Panc1 (cell line): Measurements from ENCODE around the gene FKBP5. TPM values are rescaled to one million over a fixed set of nuclear protein-coding genes. Genes with fewer than 3 reads are reported as not detected.

Source experiments
- ATAC-seq: fragments of 200-7000 bp; cut with Tn5 transposase; 2 replicates; pipeline ENCODE4 v1.9.1; 2020; ENCODE audit warnings: mild to moderate bottlenecking, moderate library complexity
- BruUV-seq: library from RNA; stranded (reverse); fragments of 400-500 nt; replicated peaks from 2 replicates; lab custom pipeline; 2021; lab: Mats Ljungman, UMichigan
- CTCF ChIA-PET: fragments of 300-600 bp; sonication (Branson Sonifier 250); formaldehyde crosslinking; loops from one replicate; lab custom pipeline; 2022; ENCODE audit warnings: antibody characterized with exemption; lab: Charles Lee
- POLR2A ChIA-PET: fragments of 300-600 bp; sonication (Branson Sonifier 250); formaldehyde crosslinking; loops from one replicate; lab custom pipeline; 2022; ENCODE audit warnings: antibody characterized with exemption; lab: Charles Lee
- DNase-seq: peaks from one replicate; pipeline ENCODE4 v3.0.0-alpha.2; 2010; ENCODE audit warnings: low read depth, low spot score
- H3K27ac ChIP-seq: 2 replicates; pipeline ENCODE4 v1.5.1; 2011; ENCODE audit warnings: mild to moderate bottlenecking, low read length, inconsistent platforms
- H3K27me3 ChIP-seq: fragments of 200-500 bp; sonication (Bioruptor generic); 2 replicates; pipeline ENCODE4 v1.6.0; 2014; ENCODE audit warnings: low read length, inconsistent platforms; ENCODE audit not compliant: control insufficient read depth, insufficient read depth
- H3K36me3 ChIP-seq: fragments of 200-500 bp; sonication (Bioruptor generic); 2 replicates; pipeline ENCODE4 v1.5.1; 2014; ENCODE audit warnings: inconsistent platforms, mild to moderate bottlenecking, low read length, moderate library complexity; ENCODE audit not compliant: control insufficient read depth, insufficient read depth
- H3K4me1 ChIP-seq: 2 replicates; pipeline ENCODE4 v1.5.1; 2011; ENCODE audit warnings: inconsistent platforms, mild to moderate bottlenecking, low read length, moderate library complexity; ENCODE audit not compliant: control insufficient read depth, insufficient read depth
- H3K4me3 ChIP-seq, 2 experiments: 2 replicates each; pipeline ENCODE4 v1.5.1; 2011 to 2012; ENCODE audit warnings: low read depth in 2 of 2, low read length in 2 of 2, mild to moderate bottlenecking in 2 of 2, inconsistent platforms in 1 of 2, moderate library complexity in 1 of 2
- H3K9me3 ChIP-seq: fragments of 200-500 bp; sonication (Bioruptor generic); 2 replicates; pipeline ENCODE4 v1.5.1; 2014; ENCODE audit warnings: low read depth, mild to moderate bottlenecking, inconsistent platforms, low read length, moderate library complexity; ENCODE audit not compliant: control insufficient read depth, insufficient read depth
- POLR2AphosphoS5 ChIP-seq: IDR thresholded peaks from 2 replicates; pipeline ENCODE4 v1.6.1; 2012; ENCODE audit warnings: mild to moderate bottlenecking, low read depth, low read length, moderate library complexity
- SIN3A ChIP-seq: IDR thresholded peaks from 2 replicates; pipeline ENCODE4 v1.6.1; 2012; ENCODE audit warnings: low read depth, mild to moderate bottlenecking, low read length, moderate library complexity, borderline replicate concordance; ENCODE audit not compliant: insufficient read depth
- TCF7L2 ChIP-seq: IDR thresholded peaks from 2 replicates; pipeline ENCODE4 v1.6.1; 2011; ENCODE audit warnings: mild to moderate bottlenecking, low read depth, low read length, inconsistent platforms
- in situ Hi-C: cut with HindIII; loops from 2 replicates; pipeline ENCODE4 v1.10.0; 2016; ENCODE audit warnings: low sequenced_read_pairs, low pct_unique_long_range_greater_than_20kb
- intact Hi-C: fragments of 100-400 bp; cut with micrococcal nuclease; formaldehyde crosslinking; loops from one replicate; pipeline ENCODE4 v1.10.0; 2022; ENCODE audit not compliant: unreplicated experiment
- total RNA-seq: library from RNA; stranded (reverse); gene quantifications from one replicate; pipeline ENCODE4 v1.2.1, GENCODE V29; 2021; ENCODE audit not compliant: unreplicated experiment
- TF ChIP-seq, protein P1 (sequence below): fragments of 450-650 bp; IDR thresholded peaks from 2 replicates; pipeline ENCODE4 v1.5.1; 2017; ENCODE audit warnings: mild to moderate bottlenecking
- TF ChIP-seq, protein P2 (sequence below), 2 experiments: IDR thresholded peaks; 2 replicates each; pipeline ENCODE4 v1.6.1; 2011 to 2012; ENCODE audit warnings: low read depth in 2 of 2, control low read depth in 1 of 2, low read length in 1 of 2, mild to moderate bottlenecking in 1 of 2, moderate library complexity in 1 of 2; ENCODE audit not compliant: insufficient read depth in 1 of 2

Gene FKBP5
- total RNA-seq, 1 experiment from 2014 or later = 25.2 TPM

DNA sequence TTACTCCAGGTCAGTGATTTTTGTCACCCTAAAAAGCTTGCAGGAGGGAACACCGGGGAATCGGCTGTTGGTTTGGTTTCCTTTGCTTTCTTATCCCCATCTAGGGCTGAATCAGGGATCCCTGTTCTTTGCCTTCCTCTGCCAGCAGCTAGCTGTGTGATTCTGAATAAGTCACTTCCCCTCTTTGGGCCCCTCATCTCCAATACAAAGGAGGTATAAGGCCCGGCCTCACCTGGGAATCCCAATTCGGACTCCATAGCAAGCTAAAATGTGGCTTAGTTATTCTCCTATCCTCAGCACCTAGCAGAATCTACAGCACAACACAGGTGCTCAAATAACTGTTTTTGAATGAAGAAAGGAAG, 29.6 kb upstream of the FKBP5 start:
- DNase-seq (no peak), ATAC-seq (no peak)
- Histone ChIP-seq H3K4me1 (no peaks in the 10 kb centered on the region), H3K36me3 (no peaks in the 10 kb centered on the region), H3K27me3 (no peaks in the 10 kb centered on the region), H3K9me3 (no peaks in the 10 kb centered on the region), H3K27ac (no peak overlapping the region), H3K4me3 (no peak overlapping the region)
- no TSS peak for BruUV-seq
- TF ChIP-seq TCF7L2 = no peak
- TF ChIP-seq, protein P1, sequence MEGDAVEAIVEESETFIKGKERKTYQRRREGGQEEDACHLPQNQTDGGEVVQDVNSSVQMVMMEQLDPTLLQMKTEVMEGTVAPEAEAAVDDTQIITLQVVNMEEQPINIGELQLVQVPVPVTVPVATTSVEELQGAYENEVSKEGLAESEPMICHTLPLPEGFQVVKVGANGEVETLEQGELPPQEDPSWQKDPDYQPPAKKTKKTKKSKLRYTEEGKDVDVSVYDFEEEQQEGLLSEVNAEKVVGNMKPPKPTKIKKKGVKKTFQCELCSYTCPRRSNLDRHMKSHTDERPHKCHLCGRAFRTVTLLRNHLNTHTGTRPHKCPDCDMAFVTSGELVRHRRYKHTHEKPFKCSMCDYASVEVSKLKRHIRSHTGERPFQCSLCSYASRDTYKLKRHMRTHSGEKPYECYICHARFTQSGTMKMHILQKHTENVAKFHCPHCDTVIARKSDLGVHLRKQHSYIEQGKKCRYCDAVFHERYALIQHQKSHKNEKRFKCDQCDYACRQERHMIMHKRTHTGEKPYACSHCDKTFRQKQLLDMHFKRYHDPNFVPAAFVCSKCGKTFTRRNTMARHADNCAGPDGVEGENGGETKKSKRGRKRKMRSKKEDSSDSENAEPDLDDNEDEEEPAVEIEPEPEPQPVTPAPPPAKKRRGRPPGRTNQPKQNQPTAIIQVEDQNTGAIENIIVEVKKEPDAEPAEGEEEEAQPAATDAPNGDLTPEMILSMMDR = no peak
- TF ChIP-seq, protein P2, sequence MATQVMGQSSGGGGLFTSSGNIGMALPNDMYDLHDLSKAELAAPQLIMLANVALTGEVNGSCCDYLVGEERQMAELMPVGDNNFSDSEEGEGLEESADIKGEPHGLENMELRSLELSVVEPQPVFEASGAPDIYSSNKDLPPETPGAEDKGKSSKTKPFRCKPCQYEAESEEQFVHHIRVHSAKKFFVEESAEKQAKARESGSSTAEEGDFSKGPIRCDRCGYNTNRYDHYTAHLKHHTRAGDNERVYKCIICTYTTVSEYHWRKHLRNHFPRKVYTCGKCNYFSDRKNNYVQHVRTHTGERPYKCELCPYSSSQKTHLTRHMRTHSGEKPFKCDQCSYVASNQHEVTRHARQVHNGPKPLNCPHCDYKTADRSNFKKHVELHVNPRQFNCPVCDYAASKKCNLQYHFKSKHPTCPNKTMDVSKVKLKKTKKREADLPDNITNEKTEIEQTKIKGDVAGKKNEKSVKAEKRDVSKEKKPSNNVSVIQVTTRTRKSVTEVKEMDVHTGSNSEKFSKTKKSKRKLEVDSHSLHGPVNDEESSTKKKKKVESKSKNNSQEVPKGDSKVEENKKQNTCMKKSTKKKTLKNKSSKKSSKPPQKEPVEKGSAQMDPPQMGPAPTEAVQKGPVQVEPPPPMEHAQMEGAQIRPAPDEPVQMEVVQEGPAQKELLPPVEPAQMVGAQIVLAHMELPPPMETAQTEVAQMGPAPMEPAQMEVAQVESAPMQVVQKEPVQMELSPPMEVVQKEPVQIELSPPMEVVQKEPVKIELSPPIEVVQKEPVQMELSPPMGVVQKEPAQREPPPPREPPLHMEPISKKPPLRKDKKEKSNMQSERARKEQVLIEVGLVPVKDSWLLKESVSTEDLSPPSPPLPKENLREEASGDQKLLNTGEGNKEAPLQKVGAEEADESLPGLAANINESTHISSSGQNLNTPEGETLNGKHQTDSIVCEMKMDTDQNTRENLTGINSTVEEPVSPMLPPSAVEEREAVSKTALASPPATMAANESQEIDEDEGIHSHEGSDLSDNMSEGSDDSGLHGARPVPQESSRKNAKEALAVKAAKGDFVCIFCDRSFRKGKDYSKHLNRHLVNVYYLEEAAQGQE (IDR thresholded peaks at IDR 0.05; ENCODE audit: insufficient read depth in 1 of 2, low read depth in 2 of 2, low read length in 1 of 2) = no peak
- no peak for TF ChIP-seq SIN3A
- TF ChIP-seq POLR2AphosphoS5 = no peak
- intact Hi-C loops = no loop called here
- ChIA-PET POLR2A (no interaction called here), CTCF (no interaction called here)
- in situ Hi-C loops = no loop called here

DNA sequence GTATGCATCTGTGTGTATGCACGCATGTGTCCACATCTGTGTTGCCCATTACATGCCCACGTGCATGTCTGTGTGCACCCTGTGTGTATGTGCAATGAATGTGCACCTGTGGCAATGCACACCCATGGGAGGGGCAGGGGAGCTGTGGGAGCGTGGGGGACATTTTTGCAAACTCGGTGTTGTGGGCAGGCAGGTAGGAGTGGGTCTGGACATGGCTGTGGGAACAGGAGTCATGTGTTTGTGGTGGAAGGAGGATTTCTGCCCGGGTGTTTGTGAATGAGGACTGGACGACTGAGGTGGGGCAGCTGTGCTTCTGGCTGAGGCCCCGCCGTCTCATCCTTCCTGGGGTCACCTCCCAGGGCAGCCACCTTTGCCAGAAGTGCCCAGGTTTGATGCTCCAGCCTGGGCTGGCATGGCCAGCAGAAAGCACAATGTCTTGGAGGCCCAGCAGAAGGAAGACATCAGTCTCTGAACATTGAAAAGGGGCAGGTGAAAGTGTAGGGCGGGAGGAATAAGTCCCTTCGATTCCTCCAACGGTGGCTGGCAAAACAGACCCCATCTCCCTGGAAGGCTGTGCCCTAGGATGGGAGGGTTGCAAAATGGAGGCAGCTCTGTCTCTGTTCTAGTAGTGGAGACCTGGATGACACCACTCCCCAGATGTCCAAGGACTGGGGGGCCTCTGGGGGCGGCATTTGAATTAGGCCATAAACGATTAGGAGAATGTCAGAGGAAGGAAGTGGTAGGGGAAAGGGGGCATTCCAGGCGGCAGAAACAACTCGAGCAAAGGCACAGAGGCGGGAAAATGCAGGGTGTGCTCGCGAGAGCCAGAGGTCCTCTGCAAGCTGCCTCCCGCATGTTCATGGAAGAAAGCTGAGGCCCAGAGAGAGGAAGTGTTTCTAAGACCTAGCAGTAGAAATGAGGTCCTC, 29.0 kb upstream of the FKBP5 start:
- H3K36me3 ChIP-seq = no peaks in the 10 kb centered on the region
- intact Hi-C loops (no loop called here), in situ Hi-C loops (no loop called here)
- no TSS peak for BruUV-seq
- ATAC-seq (no peak), DNase-seq (no peak)
- H3K27ac ChIP-seq = no peak overlapping the region
- ChIA-PET POLR2A (no interaction called here), CTCF (no interaction called here)
- no peaks in the 10 kb centered on the region for H3K27me3 ChIP-seq
- TF ChIP-seq, protein P2 (IDR thresholded peaks at IDR 0.05; ENCODE audit: insufficient read depth in 1 of 2, low read depth in 2 of 2, low read length in 1 of 2) = no peak
- TF ChIP-seq, protein P1 = no peak
- TF ChIP-seq TCF7L2 = no peak
- TF ChIP-seq SIN3A = no peak
- no peak for TF ChIP-seq POLR2AphosphoS5
- H3K4me3 ChIP-seq = no peak overlapping the region
- no peaks in the 10 kb centered on the region for H3K9me3 ChIP-seq
- H3K4me1 ChIP-seq = no peaks in the 10 kb centered on the region
